Measurements from ENCODE around the gene CGB8.
A peak's percentile ranks its signal among the peaks of the same experiment; 100 is the strongest.
"Not testable (repeated sequence)": the region's sequence is repeated elsewhere in the genome, so short reads cannot be mapped to it uniquely, and the experiment has no call there.

The CGB8 gene

GRCh38 chr19:49049011-49049410 lies at the start of gene CGB8:
TSS of gene CGB8 (minus strand) at chr19:49049111. CDS start at chr19:49048739, 372 bp downstream.
- DNase-seq (ENCODE audit: low spot score): not testable (repeated sequence)

DNA sequence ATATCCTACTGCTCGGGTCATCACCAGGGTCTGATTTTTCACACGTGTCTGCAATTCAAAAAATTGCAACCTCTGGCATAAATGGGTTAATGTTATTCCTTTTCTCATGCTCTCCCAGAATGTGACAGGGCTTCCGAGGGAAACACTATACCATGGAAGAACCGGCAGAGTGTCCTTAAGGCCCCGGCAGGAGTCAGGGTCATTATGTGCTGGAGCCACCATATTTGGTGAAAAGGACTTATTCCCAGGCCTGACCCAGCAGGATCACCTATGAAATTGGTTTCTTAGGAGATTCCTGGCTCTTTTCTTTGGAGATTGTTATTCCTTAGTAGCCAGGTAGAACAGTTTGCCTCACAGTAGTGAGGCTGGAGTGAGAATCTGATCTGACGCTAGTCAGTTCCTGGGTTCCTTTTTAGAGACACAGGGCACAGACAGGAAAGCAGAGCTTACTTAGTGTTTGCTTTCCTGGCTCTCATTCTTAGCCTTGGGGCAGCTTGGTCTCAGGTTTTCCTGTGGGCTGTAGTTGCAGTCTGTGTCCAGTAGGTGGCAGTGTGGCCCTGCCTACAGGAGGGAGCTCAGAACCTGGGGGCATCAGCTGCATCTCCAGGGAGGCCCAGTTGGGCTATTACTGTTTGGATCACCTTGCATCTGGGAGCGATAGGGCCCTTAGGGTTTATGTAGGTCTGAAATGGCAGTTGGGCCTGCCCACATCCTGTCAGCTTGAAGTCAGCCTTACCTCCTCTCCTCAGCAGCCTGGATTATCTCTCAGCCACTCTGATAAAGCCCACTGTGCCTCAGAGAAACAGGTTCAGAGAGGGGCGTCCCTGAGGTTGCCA lies 48.8 kb upstream of the CGB8 start:
- DNase-seq (ENCODE audit: low spot score): peak; percentile 91

DNA sequence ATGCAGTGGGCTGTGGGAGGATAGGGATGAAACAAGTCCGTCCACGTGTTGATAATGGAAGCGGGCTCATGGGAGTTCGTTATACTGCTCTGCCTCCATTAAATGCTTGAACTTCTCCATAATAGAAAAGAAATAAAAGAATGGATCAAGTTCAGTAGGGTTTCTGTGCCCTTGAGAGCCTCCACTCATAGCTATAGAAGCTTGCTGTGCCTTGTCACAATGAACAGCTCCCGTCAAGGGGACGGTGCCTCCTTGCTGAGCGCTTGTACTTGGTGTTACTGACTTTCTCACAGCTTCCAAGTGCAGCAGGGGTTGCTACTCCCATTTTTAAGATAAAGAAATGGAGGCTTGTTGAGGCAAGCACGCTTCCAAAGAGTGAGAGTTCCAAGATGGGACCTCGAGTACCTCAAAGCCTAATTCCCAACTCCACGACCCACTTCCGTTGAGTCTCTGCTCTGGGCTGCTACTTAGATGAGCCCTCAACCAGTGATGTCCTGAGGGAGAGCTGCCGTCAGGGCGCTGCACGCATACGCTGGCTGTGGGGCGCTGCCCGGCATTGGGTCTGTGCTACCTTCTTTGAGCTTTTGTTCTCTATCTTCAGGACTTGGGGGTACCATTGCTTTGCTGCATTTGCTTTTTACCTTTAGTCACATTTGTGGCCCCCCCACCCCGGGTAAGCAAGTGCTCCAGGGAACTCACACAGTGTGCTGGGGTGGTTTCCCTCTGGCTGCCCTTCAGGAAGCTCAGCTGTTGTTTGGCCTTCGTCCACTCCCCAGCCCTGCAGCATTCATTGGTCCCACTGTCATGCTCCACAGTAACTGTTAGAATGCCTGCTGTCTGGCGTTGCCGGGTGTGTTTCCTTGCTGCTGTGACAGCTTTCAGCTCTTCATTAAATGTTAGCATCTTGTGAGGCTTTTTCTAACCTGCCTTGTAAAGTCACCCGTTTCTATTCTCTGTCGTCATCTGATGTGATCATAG lies 45.9 kb upstream of the CGB8 start:
- DNase-seq (ENCODE audit: low spot score): no peak

DNA sequence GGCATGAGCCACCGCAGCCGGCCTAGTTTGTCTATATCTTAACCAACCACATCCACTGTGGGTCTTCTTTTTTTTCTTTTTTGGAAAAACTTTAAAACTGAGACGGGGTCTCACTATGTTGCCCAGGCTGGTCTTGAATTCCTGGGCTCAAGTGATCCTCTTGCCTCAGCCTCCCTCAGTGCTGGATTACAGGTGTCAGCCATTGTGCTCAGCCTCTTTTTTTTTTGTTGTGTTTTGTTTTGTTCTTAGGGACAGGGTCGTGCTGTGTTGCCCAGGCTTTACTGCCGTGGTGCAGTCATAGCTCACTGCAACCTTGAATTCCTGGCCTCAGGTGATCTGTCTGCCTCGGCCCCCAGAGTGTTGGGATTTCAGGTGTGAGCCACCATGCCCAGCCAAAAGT lies 43.8 kb upstream of the CGB8 start:
- DNase-seq (ENCODE audit: low spot score): no peak

GRCh38 chr19:49091391-49092038 lies 42.6 kb upstream of the CGB8 start:
- no peak for DNase-seq (ENCODE audit: low spot score)

- DNase-seq (ENCODE audit: low spot score): no peak
Observed at GRCh38 chr19:49086296-49086695, 37.4 kb upstream of the CGB8 start.

- DNase-seq (ENCODE audit: low spot score): no peak
Observed at GRCh38 chr19:49085868-49086232, 36.9 kb upstream of the CGB8 start.

- peak; percentile 99 for DNase-seq (ENCODE audit: low spot score)
Observed at GRCh38 chr19:49085020-49085867, 36.3 kb upstream of the CGB8 start, which contains the start of gene SNRNP70. TSS of gene SNRNP70 (plus strand) at chr19:49085451. CDS start at chr19:49086415, 964 bp downstream.

DNA sequence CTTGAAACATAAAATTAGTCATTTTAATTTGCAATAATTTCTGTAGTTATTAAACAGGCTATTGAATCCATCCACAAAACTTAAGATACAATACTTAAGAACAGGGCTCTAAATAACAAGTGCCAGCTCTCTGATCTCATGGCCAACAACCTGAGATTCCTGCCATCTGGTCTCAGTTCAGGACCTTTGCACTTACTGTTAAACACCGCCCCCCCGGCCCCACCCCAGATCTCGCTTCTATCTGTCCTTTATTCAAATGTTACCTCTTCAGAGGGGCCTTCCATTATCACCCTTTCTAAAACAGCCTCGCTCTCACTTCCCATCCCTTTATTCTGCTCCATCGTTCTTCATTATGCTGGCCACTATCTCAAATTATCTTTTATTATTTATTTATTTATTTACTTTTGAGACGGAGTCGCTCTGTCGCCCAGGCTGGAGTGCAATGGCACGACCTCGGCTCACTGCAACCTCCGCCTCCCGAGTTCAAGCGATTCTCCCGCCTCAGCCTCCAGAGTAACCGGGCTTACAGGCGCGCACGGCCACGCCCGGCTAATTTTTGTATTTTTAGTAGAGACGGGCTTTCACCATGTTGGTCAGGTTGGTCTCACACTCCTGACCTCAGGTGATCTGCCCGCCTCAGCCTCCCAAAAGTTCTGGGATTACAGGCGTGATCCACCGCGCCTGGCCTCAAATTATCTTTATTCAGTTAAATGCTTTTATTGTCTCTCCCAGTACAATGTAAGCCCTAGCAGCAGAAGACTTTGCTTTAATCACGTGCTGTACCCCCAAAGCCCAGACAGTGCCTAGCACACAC lies 35.5 kb upstream of the CGB8 start:
- no peak for DNase-seq (ENCODE audit: low spot score)

DNA sequence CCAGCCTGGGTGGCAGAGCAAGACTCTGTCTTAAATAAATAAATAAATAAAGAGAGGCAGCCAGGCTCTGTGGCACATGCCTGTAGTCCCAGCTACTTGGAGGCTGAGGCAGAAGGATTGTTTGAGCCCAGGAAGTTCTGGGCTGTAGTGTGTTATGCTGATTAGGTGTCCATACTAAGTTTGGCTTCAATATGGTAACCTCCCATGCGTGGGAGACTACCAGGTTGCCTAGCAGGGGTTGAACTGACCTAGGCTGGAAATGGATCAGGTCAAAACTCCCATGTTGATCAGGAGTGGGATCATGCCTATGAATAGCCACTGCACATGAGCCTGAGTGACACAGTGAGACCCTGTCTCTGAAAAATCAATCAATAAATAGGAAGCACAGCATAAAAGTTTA lies 32.4 kb upstream of the CGB8 start:
- DNase-seq (ENCODE audit: low spot score): no peak

- no peak for DNase-seq (ENCODE audit: low spot score)
Observed at GRCh38 chr19:49080392-49080791, 31.5 kb upstream of the CGB8 start.

DNA sequence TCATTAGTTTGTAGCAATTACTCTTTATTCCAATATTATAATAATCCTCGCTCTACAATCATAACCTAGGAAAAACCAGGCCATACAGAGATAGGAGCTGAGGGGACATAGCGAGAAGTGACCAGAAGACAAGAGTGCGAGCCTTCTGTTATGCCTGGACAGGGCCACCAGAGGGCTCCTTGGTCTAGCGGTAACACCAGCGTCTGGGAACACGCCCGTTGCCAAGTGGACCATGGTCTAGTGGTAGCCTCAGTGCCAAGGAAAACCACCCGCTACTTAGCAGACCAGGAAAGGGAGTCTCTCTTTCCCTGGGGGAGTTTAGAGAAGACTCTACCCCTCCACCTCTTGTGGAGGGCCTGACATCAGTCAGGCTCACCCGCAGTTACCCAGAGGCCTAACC lies 26.0 kb upstream of the CGB8 start:
- DNase-seq (ENCODE audit: low spot score): peak; percentile 31

GRCh38 chr19:49073514-49074378 lies 24.8 kb upstream of the CGB8 start:
- peak; percentile 35 for DNase-seq (ENCODE audit: low spot score)

DNA sequence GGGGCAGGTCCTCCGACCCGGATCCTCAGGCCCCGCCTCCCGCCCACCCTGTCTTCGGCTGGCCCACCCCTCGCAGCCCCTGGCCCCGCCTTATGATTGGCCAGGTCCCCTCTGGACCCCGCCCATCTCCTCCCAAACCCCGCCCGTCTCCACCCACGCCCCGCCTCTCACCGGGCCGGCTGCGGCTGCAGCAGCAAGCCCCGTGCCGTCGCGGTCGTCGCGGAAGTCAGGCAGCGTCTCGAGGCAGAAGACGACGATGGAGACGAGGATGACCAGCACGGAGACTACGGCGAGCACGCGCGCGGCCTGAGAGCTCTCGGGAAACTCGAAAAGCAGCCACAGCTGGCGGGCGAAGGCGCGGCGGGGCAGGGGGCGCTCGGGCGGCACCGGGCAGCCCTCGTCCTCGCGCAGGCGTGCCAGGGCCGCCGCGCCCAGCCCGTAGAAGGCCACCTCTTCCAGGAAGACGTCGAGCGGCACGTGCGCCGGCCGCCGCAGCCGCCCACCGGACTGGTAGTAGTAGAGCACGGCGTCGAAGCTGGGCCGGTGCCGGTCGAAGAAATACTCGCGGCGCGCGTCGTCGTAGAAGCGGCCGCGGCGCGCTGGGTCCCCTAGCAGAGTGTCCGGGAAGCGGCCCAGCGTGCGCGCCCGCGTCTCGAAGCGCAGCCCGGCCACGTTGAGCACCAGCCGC lies 23.1 kb upstream of the CGB8 start:
- no peak for DNase-seq (ENCODE audit: low spot score)

- DNase-seq (ENCODE audit: low spot score): no peak
Observed at GRCh38 chr19:49070416-49070815, 21.5 kb upstream of the CGB8 start.

DNA sequence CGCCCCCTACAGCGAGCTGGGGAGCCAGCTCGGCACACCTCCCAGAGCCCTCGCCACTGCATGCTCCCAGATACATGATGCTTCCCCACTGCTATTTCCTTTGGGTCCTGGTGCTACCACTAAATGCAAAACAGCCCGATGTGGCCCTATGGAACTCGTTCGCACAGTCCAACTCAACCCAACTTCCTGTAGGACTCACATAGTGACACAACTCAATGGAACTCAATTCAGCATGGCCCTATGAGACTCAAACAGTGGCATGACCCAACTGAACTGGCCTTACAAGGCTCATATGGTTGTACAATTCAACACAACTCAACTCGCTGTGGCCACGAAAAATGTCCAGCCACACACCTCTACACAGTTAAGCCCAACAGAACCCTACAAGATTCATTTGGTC lies 20.1 kb upstream of the CGB8 start:
- no peak for DNase-seq (ENCODE audit: low spot score)

- no peak for DNase-seq (ENCODE audit: low spot score)
Observed at GRCh38 chr19:49067554-49067953, 18.6 kb upstream of the CGB8 start.

GRCh38 chr19:49065905-49066512 lies 17.1 kb upstream of the CGB8 start:
- DNase-seq (ENCODE audit: low spot score): no peak
